Measurements from ENCODE around the gene HNRNPA1.
A peak's percentile ranks its signal among the peaks of the same experiment; 100 is the strongest.
"Not testable (repeated sequence)": the region's sequence is repeated elsewhere in the genome, so short reads cannot be mapped to it uniquely, and the experiment has no call there.

The HNRNPA1 gene

DNA sequence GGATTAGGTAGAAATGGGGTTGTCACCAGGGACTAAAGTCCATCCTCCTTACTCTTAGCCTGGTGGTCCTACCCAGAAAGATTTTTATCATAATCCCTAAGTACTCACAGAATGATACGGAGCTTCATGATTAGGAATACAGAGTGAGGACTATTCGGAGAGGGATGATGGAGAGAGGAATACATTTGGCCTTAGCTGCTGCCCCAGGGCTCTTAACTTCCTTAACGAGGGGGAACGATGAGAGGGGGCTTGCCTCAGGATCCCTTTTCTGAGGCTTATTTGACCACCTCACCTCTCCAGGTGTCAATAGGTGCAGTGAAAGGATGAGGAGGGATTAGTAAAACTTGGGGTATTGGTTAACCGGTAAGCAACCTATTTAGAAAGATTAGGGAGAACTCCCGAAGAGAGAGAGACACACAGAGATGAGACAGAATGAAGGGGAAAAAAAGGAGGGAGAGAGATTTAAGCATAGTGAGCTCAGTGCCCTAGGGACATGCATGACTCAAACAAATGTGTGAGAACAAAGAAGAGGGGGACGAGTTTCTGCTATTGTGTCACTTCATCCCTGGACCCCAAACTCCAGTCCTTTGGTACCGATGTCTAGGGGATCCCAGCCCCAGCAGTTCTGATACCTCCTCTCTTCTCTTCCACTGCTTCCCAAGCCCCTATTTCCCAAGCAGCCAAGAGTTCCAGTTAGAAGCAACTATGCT is 19.1 kb downstream of the HNRNPA1 start:
- DNase-seq: no peak

DNA sequence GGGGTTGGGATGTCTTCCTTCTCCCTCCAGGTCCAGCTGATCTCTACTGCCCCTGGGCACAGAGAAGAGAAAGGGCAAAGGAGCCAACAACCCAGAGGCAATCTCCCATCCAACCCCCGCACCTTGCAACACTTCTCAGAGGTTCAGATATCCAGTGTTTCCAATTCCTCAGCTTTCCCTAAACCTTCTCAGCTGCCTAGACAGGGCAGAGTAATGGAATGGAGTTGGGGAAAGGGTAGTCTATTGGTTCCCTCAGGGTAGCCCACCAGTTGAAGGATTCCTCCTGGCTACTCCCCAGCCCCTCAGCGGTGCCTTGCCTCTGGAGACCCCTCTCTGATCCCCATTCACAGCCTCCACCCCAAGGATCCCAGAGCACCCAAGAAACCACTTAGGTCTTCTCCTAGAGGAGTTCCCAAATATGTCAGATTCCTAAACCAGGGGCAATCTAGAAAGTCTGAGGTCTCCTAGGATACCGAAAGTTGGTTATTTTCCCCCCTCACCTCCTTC is 19.8 kb downstream of the HNRNPA1 start:
- no peak for DNase-seq

DNA sequence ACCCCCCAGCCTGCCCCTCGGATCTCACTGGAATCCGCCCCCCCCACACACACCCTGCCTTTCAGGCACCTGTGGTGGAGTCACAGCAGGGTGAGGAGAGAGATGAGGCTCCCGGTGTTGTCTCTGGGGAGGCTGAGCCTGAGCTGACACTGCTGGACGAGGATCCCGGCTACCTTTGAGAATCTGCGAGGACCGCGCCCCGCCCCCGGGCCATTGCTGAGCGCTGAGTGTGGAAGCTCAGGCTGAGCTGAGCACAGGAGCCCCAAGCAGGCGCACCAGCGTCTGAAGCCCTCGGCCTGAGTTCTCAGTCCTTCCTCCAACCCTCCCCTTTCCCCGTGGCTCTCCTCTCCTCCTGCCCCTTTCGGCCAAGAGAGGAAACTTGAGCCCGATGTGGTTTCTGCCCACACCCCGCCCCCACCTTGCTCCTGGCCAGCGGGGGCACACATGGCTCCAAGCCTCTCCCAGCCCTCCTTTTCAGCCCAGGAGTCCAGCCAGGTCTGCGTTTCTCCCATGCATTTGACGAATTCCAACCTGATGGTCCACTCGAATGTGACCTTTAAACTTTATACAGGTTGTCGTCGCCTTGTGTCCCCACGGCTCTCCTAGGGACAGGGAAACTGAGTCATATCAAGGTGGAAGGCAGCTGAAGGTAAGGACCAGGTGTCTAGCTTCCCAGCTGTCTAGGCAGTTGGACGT is 20.4 kb downstream of the HNRNPA1 start, which contains the start of gene NFE2:
NFE2 (minus strand) TSS at position 284 of the 696 bp plus-strand sequence. CDS start 5,767 bp downstream, outside the sequence.
- DNase-seq: peak; percentile 35

DNA sequence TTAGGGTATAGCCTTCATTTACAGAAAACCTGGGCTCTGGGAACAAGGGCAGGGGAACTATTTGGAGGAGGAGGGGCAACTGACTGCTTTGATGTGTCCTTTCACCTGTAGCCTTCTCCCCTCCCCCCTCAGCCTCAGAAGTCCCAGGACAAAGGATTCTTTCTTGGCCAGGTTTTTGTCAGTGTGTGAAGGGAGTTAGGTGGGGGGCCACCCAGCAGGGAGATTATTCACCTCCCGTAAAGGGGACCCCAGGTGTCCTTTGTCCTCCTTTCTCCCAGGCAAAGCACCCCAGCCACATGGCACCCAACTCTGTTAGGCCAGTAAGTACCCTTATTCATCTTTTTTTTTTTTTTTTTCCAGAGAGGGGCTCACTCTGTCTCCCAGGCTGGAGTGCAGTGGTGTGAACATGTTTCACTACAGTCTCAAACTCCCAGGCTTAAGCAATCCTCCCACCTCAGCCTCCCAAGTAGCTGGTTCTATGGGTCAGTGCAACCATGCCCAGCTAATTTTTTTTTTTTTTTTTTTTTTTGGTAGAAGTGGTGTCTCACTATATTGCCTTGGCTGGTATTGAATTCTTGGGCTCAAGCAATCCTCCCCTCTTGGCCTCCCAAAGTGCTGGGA is 21.0 kb downstream of the HNRNPA1 start:
- no peak for DNase-seq

DNA sequence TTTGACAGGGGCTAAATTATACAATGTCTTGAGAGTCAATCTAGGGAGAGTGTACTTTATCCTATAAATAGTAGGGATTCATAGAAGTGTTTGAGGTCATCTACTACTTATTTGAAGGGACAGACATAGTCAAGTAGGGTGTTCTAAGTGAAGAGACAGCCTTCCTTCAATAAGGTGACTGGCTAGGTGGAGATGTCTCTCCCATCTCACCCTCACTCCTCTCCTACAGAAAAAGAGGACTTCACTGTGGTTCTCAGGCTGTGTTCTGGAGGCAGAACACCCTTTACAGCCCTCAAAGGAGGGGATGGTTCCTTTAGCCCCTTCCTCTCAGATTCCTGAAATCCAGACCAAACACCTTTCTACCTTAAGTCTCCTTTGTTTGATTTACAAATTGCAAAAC is 23.1 kb downstream of the HNRNPA1 start:
- no peak for DNase-seq

DNA sequence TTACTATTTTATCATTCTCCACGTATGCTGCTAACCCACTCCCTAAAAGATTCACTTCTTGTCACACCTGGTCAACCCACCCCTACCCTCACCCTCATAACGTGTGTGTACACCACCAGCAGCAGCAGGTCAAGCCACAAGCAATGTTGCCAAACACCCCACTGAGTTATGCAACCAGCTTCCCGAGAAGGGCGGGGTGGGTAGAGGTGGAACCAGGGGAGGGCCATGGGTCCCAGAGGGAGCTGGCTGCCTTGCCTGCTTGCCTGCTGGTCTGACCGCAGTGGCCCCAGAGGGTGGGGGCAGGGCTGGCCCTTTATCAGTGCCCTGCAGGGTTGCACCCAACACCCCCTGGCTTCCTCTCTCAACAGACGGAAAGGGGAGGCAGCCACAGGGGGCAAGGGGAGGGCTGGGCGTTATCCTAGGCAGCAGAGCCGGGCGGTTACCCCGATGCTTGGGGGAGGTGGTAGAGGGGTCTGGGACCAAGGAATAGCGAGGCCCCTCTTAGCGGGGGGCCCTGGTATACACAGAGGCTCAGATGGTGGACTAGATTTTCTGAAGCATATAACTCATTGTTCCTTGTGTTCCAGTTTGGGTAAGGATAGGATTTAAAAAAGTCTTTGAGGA is 23.8 kb downstream of the HNRNPA1 start:
- no peak for DNase-seq

DNA sequence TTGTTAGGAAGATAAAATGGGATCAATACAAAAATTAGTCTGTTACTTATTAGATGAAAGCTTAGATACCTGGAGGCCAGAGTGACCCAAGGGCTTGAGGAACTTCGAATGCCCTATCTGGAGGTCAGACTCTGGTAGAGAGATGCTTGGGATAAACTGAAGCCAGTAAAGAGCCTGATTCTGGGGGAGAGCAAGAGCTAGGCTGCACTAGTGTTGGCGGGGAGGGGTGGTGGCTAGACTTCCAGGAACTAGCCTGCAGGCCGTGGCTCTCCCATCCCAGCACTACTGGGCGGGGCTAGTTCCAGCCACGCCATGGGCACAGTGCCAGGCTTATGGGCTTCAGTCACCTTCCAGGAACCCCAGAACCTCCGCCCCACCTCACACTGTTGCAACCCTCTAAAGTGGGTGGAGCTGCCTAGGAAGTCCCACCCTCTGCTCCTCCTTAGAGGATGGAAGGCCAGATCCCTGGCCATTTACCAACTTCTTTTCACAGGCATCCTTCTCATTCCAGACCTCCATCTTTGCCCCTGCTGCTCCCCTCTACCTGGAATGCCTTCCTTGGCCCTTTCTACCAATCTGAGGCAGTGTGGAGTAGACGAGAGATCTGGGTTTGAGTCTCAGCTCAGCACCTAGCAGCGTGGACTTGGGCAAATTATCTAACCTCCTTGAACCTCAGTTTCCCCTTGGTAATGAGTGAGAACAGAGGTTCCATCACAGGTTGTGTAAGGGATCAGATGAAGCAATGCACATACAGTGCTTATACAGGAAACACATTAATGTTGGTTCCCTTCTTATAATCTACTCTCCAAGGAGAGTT is 26.6 kb downstream of the HNRNPA1 start:
- DNase-seq: no peak

DNA sequence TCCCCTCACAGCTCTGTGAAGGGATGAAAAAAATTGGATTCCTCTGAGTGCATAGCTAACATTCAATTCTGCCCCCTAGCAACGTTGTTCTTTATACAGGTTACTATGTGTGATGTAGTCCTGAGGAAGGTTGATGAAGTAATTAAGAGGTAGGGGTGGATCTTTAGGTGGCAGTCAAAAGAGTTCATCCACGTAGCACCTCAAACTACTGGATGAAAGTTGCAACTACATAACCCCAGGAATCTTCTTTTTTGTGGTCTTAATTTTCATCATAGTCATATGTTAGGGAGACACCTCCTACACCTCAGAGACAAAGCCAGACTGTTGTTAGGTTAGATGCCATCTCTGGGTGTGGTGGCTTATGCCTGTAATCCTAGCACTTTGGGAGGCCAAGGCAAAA is 30.5 kb downstream of the HNRNPA1 start:
- DNase-seq: no peak

DNA sequence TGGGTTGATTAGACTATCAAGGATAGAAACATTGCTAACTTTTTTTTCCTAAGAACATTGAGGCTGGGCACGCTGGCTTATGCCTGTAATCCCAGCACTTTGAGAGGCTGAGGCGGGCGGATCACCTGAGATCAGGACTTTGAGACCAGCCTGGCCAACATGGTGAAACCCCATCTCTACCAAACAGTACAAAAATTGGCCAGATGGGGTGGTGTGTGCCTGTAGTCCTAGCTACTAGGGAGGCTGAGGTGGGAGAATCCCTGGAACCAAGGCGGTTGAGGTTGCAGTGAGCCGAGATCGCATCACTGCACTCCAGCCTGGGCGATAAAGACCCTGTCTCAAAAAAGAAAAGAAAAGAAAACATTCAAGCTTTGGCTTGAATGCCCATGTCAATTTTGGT is 31.8 kb downstream of the HNRNPA1 start:
- not testable (repeated sequence) for DNase-seq

DNA sequence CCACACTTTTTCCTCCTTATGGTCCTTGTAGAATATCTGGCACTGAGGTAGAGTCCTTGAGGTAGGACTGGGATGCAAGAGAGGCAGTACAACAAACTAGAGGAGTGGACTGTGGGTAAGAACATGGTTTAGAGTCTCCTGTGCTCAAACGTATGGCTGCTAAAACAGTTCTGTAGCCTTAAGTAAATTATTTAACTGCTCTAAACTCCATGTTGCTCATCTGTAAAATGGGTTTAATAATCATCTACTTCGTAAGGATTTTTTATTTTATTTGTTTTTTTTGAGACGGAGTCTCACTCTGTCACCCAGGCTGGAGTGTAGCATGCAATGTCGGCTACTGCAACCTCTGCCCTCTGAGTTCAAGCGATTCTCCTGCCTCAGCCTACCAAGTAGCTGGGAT is 40.8 kb downstream of the HNRNPA1 start:
- no peak for DNase-seq

DNA sequence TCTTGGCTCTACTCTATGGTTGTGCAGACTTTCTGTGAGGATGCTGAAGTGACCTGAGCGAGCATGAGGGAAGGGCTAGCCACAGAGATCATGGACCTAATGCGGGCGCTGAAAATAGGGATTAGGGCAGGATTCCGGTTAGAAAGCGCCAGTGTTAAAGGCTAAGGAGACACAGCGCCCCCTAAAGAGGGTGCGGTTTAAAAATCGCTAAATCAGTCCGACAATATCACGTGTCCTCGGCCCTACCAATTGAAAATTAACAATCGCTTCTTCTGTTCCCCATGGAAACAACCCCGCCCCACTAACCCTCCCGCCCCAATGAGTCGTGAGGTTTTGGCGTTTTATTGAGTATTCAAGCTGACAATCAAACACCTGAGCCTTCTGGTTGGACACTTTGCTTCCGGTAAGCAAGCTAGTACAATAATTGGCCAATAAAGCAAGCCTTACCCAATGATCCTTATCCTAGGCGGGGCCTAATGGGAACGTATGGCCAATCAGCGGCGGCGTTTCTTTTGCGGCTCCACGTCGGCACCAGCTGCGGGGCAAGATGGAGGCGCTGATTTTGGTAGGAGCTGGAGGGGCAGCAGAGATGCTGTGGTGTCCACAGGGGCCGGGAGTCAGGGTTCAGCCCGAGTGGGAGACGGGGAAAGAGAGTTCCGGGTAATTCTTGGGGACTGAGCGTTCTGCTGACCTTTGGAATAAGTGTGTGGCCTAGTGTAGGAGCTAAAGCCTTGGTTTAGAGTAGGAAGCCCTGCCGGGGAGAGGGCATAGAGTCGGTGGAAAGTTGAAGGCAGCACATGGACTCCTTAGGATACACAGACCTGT is 44.3 kb downstream of the HNRNPA1 start, which contains the start of gene COPZ1:
COPZ1 (plus strand) TSS at position 515 of the 825 bp plus-strand sequence; CDS start at position 548, 33 bp downstream.
- DNase-seq: peak; percentile 94

DNA sequence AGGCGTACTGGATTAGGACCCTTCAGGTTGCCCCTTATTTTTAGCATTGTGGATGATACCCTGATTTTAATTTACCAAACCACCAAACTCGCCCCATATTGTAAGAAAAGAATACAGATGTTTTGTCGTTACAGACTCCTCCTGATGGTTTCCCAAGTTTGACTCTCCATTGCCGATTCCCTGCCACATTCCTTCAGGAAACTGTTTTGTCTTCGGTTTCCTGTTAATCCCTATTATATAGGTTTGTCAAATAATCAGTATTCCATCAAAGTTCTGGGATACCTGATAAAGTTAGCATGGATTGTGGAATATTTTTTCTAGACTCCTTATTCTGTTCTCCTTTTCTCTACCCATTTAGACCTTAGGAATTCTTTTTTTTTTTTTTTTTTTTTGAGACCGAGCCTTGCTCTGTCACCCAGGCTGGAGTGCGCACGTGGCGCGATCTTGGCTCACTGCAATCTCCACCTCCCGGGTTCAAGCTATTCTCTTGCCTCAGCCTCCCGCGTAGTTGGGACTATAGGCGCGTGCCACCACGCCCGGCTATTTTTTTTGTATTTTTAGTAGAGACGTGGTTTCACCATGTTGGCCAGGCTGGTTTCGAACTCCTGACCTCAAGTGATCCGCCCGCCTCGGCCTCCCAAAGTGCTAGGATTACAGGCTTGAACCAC is 45.0 kb downstream of the HNRNPA1 start:
- DNase-seq: not testable (repeated sequence)

DNA sequence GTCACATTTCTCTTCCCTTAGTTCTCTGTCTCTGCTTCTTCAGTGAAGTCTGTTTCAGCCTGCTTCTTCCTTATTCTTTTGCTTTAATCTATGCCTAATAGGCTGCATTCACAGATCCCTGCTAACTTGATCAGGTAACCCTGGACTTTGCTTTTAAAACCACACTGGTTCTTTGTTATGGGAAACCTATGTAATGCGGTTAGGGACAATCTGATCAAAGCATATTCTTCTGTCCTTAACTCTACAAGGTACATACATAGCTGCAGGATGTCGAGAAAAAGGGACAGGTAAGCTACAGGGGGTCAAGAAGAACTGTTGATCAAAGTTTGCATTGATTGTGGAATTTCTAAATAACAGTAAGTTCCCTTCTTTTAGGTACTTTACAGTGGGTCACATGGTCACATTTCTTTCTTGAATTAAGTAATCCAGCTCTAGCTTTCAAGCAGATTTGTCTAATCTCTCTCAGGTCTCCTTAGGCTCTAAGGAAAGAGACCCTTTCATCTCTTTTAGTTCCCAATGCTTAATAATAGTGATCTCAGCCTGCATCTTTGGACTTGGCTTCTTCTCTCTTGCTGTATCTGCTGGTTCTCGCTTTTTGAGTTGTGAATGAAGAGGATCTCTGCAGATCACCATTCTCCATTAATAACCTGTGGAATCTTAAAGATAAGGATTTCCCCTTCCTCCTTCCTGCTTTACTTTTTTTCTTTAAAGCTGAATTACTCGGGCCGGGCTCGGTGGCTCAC is 48.2 kb downstream of the HNRNPA1 start:
- DNase-seq: no peak

DNA sequence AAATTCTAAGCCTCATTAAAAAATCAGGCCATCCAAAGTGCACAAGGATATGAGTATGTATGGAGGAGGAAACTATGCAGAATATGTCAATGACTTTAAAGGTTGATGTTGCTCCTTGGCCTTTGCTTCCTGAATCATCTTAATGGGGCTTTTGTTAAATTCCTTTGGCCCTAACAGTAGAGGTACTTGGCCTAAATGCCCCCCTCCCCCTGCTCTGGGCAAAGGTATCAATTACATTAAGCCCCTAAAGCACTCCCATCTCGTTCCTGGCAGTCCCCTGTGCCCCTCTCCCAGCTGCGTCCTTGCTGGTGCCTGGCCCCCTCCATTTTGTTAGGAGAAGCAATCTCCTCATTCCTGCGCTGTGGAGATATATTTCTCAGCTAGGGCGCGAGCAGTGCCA is 49.2 kb downstream of the HNRNPA1 start:
- no peak for DNase-seq

DNA sequence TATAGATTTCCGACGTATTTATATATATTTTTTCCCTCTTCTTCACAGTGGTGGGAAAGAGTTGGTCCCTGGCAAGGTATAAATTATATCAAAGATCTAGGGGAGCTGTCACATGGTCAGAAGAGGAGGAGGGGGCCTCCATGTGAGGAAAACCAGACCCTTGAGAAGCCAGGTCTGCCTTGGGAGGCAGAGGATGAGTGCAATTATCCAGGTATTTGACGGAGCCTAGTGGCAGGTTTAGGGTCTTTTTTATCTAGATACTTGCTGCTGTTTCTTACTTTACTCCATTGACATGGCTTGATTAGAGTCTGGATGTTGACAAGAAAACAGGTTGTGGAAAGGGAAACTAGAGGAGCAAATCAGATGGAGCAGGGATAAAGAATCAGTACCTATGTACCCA is 49.9 kb downstream of the HNRNPA1 start:
- DNase-seq: no peak

DNA sequence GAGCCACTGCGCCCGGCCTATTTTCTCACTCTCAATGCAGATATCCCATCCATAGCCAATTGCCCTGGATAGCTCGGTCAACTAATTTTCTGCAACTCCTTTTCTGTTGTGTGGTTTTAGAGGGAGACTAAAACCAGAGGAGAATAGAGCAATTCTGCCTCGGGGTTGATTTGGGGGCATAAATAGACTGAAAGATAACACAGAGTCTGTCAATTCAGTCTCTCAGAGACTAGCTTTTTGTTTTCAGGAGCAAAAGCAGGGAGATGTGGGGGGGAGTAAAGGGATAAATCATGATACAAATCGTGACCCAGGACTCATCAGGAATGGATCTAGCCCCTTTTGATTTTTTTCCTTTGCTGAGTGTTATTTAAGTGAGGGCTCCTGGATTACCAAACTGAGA is 50.9 kb downstream of the HNRNPA1 start:
- DNase-seq: no peak

DNA sequence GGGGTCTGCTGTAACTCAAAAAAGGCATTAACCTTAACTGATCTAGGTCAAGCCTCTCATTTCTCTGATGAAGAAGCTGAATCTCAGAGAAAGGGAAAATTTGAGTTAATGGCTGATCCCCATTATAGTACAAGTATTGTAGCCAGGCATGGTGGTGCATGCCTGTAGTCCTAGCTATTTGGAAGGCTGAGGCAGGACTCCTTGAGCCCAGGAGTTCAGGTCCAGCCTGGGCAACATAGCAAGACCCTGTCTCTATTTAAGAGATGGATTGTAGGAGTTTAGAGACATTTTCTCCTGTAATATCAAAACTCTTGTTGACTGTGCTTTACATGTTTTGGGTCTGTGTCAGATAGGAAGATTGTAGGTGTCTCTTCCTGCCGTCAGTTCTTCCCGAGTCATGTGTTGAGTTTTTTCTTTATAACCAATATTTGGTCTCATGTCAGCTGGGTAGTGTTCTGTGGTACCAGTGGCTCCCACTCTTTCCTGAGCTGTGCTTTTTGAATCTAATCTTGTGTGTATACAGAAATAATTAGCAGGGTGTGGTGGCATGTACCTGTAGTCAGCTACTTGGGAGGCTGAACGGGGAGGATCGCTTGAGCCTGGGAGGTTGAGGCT is 53.0 kb downstream of the HNRNPA1 start:
- DNase-seq: no peak
